DMS 273 (cell line): ENCODE measurements around the gene MAGEF1.

Source experiments
- DNase-seq: peaks from one replicate; lab custom pipeline; 2025; ENCODE audit not compliant: unreplicated experiment; lab: John Stamatoyannopoulos, UW

The MAGEF1 gene

GRCh38 chr3:184674626-184675025 is 37.2 kb downstream of the MAGEF1 start:
- DNase-seq: no peak

DNA sequence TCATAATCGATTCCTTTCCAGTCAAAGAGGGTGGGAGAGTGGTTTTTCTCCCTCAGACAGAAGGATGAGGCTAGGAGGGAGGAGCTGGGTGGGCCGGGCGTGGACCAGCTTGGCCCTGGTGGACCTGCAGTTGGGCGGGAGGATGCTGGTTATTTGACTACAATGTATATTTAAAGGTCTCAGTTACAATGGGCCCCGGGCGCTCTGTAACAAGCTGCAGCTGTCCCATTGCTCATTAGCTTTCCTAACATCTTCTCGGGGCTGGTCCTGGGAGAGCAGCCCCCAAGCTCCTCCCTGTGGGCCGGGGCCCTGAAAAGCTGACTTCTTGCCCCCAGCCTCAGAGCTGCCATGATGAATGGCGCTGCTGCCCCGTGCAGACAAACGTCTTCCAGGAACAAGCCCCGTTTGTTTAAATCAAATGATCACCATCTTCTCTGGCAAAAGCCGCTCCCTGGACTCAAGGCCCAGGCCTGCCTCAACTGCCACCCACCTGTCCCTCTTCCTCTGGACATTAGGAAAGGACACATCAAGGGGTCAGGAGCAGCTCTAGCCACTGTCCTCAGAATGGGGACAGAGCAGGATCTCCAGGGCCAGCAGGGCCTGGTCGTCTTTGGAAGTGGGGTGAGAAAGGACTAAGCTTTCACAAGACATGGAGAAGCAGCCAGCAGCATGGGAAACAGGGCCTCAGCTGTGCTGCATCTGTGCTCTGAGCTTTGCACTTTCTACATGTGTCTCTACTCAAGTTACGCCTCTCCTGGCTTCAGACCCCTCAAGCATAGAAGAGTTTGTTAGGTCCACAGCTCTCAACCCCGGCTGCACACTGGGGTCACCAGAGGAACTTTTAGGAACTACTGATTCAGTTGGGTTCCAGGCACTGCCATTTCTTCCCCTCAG is 38.6 kb downstream of the MAGEF1 start:
- no peak for DNase-seq

DNA sequence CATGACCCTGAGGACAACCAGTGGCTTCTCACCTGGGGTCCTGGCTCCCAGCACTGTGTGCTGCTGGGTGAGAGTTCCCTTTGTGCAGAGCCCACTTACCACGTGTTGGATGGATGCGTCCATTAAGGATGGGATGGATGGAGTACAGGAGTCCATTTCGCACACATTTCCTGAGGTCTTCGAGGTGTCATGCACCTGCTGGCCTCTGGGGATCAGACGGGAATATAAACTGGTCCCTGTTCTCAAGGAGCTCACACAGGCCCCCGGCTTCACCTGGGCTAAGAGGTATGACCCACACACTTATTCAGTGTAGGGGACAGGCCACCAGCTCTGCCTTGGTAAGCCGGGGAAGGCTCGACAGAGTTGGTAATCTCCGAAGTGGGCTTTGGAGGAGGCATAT is 39.5 kb downstream of the MAGEF1 start:
- DNase-seq: no peak

GRCh38 chr3:184670091-184670602 is 41.7 kb downstream of the MAGEF1 start:
- DNase-seq: no peak

GRCh38 chr3:184669578-184669977 is 42.3 kb downstream of the MAGEF1 start:
- no peak for DNase-seq

DNA sequence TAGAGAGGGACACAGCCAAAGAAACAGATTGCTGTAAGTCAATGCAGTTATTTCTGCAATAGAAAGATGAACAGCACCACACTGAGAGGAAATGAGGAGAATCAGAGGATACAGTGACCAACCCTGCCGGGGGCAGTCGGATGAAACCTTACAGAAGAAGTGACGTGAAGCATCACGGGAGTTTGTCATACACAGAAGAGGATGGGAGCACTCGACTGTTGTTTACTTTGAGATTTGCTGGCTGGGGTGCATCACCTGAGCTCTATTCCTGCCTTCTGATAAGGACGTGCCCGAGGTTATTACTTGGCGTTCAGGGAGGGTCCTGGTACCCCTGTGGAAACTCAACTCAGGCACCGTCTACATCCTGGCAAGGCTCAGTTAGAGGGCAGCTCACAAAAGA is 45.4 kb downstream of the MAGEF1 start:
- DNase-seq: no peak

GRCh38 chr3:184665101-184665500 is 46.8 kb downstream of the MAGEF1 start:
- no peak for DNase-seq

DNA sequence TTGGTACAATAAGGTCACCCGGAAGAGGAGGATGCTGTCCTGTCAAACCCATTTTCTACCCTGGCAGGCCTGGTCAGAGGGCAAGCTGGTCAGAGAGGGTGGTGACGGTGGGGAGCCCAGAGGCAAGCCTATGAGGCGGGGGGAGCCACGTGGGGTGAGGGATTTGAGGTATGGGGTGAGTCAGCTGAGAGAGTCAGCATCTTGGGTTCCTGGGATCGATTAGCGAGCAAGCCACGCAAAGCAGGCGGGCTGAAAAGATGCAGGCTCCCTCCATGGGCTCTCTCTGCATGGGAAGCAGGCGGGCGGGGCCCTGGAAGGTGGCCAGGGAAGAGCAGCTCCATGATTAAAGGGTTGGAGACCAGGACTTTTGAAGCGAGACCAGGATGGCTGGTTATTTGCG is 48.1 kb downstream of the MAGEF1 start:
- DNase-seq: no peak

- no peak for DNase-seq
Observed at GRCh38 chr3:184663356-184663755, 48.5 kb downstream of the MAGEF1 start.

DNA sequence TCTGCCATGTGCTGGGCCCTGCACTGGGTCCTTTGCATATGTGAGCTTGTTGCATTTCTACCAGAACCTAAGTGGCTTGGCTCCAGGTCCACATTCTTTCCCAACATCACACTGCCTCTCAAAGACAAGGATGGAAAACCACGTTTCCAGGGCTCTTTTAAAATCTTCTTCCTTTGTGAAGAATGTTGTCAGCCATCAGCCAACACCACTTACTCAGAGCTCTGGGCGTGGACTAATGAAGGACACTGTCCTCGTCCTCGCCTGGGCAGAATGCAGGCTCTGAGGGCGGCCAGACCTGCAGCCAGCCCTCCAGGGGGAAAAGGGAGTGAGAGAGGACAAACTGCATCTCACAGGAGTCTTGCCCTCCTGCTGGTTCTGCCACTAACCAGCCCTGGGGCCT is 49.7 kb downstream of the MAGEF1 start:
- no peak for DNase-seq

- no peak for DNase-seq
Observed at GRCh38 chr3:184660931-184661330, 50.9 kb downstream of the MAGEF1 start.
